PC-9 (cell line): ENCODE results near the gene TSHZ2.

Experiments used
- EZH2 ChIP-seq: fragments of 200-600 bp; sonication (generic); IDR thresholded peaks from 2 replicates; pipeline ENCODE4 v1.8.0; 2017; ENCODE audit warnings: antibody characterized with exemption, low read depth
- TF ChIP-seq, protein P1 (sequence below): fragments of 200-600 bp; sonication (generic); conservative IDR thresholded peaks from 2 replicates; pipeline ENCODE4 v1.6.1; 2017; ENCODE audit warnings: mixed run types, antibody characterized with exemption, mild to moderate bottlenecking, moderate library complexity

DNA sequence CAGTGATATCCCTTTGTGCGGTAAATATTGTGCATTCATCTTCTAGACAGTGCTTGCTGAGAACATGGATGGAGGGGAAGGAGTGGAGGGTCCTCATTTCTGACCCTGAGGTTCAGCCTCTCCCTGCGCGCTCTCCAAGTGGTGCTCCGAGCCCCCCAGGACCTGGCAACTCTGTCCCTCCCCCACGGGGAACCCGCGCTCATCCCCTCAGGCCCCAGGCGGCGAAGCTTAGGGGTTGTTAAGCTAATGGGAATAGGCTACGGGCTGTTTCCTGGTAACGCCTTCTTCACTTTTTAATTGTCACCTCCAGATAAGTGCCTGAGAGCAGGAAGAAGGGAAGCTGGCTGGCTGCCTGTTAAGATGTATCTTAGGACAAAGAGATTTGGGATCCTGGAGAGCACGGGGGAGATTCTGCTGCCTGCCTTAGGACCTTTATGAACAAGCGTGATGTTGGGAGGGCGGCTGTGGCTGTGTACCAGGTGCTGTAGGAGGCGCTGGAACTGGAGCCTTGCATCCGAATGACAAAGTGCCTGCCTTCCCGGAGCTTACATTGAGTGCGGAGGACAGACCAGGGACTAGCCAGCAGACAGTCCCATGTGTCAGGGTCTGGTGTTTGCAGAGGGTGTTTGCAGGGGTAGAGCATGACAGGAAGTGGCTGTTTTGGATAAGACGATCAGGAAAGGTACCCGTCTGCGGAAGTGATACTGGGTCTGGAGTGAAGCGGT is 11.7 kb downstream of the TSHZ2 start:
- TF ChIP-seq, protein P1, sequence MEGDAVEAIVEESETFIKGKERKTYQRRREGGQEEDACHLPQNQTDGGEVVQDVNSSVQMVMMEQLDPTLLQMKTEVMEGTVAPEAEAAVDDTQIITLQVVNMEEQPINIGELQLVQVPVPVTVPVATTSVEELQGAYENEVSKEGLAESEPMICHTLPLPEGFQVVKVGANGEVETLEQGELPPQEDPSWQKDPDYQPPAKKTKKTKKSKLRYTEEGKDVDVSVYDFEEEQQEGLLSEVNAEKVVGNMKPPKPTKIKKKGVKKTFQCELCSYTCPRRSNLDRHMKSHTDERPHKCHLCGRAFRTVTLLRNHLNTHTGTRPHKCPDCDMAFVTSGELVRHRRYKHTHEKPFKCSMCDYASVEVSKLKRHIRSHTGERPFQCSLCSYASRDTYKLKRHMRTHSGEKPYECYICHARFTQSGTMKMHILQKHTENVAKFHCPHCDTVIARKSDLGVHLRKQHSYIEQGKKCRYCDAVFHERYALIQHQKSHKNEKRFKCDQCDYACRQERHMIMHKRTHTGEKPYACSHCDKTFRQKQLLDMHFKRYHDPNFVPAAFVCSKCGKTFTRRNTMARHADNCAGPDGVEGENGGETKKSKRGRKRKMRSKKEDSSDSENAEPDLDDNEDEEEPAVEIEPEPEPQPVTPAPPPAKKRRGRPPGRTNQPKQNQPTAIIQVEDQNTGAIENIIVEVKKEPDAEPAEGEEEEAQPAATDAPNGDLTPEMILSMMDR, result no peak
- TF ChIP-seq EZH2, result no peak
